Activated naive CD8-positive, alpha-beta T cell treated with anti-CD3 and anti-CD28 coated beads, Interleukin-2, amount 50 U/mL, for 16 hours (primary cell): ENCODE data around the gene FAM210B.
A peak's percentile ranks its signal among the peaks of the same experiment; 100 is the strongest.
"Not testable (repeated sequence)": the region's sequence is repeated elsewhere in the genome, so short reads cannot be mapped to it uniquely, and the experiment has no call there.

Experiments
- DNase-seq: peaks from one replicate; pipeline ENCODE4 v3.0.0-alpha.2; 2020; ENCODE audit warnings: low read depth, low spot score

Gene FAM210B

GRCh38 chr20:56358600-56359211 lies at the start of gene FAM210B:
Gene FAM210B, plus strand, starts transcription at chr20:56358974. Its CDS starts 32 bp downstream, at chr20:56359006.
- DNase-seq = peak; percentile 61

DNA sequence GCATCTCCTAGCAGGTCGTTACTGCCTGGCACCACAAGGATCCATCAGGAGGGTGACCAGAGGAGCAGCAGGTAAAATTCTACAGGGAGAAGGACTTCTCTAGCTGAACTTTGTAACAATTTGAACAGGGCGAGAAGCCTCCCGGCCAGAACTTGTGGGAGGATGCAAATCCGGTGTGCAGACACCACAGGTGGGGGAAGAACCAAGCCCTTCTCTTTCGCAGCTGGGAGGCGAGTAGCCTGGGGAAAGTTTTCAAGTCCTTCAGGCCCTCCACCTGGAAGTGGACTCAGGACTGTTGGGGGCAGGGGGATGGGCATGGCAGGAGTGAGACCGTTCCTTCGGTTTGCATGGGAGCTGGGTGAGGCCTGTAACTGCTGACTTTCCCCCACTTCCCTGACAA lies 42.7 kb upstream of the FAM210B start:
- DNase-seq = no peak

DNA sequence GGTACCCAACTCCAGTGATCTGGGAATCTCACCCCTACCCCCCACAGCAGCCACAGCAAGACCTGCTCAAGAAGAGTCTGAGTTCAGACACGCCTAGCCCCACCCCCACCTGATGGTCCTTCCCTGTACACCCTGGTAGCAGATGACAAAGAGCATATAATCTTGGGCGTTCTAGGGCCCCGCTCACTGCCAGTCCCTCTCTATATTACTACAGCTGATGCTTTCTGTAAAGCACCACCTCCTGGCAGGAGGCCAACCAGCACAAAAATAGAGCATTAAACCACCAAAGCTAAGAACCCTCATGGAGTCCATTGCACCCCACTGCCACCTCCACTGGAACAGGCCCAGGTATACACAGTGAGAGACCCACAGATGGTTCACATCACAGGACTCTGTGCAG lies 42.3 kb upstream of the FAM210B start:
- DNase-seq = no peak

DNA sequence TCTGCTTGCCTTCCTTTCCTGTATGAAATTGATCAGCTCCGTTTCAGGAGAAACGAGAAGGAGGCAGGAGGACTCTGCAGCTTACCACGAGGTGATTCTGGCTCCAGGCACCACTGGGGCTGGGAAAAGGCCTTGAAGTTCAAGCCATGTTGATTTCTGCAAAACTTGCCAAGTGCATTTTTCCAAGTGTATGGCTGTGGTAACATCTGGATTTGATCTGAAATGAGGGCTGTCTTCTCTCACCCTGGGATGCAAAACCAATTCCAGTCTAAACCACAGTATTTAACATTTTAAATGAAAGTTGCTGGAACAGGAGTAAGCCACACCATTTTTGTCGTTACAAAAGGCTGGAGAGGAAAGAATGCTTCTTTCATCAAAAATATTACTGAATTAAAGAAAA lies 36.1 kb upstream of the FAM210B start:
- DNase-seq = no peak

GRCh38 chr20:56323206-56323605 lies 35.6 kb upstream of the FAM210B start:
- DNase-seq = no peak

DNA sequence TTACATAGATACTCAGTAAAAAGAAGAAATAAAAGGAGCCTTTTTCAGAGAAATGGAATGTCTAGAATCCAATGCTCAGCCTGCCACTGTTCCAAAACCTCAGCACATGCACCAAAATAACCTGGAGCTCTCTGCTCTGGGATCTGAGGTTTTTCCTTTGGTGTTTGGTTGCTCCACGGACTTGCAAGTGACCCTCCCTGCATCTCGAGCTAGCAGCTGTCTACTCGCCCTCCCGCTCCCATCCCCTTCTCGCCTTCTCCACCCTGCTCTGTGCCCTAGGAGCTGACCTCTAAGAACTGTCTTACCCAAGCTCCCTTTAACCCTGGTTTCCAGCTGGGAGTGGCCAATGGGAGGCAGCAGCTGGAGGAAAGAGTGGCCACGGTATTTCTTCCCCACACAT lies 35.1 kb upstream of the FAM210B start:
- DNase-seq = no peak

- no peak for DNase-seq
These were observed 34.0 kb upstream of the FAM210B start for GRCh38 chr20:56324806-56325205.

GRCh38 chr20:56328861-56329260 lies 29.9 kb upstream of the FAM210B start:
- no peak for DNase-seq

DNA sequence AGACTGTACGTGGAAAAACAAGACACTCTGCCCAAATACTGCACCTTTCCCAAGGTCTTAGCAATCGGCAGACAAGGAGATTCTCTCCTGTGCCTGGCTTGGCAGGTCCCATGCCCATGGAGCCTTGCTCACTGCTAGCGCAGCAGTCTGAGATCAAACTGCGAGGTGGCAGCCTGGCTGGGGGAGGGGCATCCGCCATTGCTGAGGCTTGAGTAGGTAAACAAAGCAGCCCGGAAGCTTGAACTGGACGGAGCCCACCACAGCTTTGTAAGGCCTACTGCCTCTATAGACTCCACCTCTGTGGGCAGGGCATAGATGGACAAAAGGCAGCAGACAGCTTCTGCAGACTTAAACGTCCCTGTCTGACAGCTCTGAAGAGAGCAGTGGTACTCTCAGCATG lies 22.1 kb upstream of the FAM210B start:
- DNase-seq = not testable (repeated sequence)

DNA sequence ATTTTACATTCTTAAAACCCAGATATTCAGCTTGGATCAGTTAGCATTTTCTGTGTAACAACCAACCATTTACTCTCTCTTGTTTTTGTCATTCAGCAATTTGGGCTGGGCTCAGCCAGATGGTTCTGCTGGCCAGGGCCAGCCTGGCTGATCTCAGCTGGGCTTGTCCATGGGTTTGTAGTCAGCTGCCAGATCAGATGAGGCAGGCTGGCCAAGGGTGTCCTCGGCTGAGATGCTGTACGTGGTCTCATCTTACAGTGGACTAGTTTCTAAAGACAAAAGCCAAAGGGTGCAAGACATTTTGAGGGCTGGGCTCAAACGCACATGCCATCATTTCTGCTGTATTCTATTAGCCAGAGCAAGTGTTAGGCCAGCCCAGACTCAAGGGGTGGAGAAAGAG lies 16.0 kb upstream of the FAM210B start:
- DNase-seq = no peak

GRCh38 chr20:56343861-56344381 lies 14.9 kb upstream of the FAM210B start:
- no peak for DNase-seq

- no peak for DNase-seq
These were observed 12.9 kb upstream of the FAM210B start for GRCh38 chr20:56345911-56346310.

GRCh38 chr20:56347628-56348304 lies 11.0 kb upstream of the FAM210B start:
- no peak for DNase-seq

DNA sequence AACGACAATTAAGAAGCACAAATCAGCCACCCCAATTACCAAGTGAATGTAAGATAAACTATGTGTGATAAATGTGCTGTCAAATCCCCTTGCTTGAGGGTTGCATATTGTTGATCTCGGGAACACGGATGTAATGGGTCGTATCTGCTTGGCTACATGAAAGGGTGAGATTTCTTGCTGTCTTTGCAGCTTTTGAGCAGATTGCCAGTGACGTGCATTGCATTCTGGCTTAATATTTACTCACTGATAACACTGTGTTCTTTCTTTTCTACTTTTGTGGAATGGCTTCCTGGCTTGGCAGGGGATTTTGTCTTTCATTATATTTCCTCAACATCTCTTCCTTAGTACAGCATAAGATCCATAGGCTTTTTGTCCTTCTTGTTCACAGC lies 10.5 kb upstream of the FAM210B start:
- no peak for DNase-seq

DNA sequence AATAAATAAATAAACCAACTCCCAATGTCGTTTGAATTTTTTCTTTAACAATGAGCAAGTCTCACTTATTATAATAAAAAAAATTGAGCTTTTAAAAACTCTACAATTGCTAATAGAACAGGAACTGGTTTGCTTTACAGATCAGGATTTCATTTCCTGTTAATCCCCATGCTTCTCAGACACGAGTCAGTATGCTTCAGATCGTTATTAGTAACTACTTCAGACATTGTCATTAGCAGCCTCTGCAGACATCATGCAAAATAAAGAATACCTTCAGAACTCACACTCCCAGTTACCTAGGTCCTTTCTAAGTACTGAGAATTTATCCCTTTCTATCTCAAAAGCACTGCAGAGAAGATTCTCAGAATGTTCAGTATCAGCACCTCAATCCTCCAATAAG lies 10.0 kb upstream of the FAM210B start:
- no peak for DNase-seq

DNA sequence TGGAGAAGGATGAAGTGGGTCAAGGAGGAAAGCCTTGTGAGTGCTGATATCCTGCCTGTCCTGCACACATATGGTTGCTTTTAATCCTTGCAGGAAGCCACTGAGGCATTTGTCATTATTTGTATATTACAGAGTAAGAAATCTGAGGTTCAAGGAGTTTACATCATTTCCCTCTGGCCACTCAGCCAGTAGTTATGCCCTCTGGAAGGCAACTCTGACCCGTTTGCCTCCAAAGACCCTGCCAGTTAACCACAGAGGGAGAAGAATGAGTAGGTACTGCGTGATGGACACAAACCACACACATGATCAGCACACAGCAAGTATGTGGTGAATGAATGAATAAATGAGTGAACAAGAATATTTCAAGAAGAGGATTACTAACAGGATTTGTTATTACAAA lies 7.9 kb upstream of the FAM210B start:
- no peak for DNase-seq

DNA sequence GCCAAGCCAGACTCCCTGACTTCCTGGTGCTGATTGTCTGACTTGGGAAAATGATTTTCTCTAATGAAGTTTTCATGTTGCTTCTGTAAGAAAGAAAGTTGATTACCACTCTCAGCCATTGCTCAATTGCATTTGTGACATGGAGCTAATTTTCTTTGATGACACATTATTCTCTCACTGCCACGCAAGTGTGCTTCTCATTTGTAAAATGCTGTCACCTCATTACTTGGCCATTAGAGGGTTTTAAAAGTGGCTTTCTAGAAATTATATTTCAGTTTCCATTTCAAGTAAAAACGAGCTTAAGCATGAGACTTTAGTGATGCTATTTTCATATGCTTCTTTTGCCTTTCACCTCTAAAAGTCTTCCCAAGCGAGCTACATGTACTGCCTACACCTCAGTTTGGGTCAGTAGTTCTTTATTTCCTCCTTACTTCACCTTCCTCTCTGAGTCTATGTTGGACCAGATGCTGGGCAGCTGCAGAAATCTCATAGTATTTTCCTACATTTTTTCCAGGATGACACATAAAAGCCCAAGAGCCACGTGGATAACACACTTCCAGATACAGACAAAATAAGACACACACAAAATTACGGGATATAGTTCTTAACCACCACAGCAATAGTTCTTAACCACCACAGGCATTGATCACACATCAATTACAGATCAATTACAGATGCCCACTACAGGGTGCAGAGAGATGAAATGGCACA lies 6.3 kb upstream of the FAM210B start:
- DNase-seq = no peak

DNA sequence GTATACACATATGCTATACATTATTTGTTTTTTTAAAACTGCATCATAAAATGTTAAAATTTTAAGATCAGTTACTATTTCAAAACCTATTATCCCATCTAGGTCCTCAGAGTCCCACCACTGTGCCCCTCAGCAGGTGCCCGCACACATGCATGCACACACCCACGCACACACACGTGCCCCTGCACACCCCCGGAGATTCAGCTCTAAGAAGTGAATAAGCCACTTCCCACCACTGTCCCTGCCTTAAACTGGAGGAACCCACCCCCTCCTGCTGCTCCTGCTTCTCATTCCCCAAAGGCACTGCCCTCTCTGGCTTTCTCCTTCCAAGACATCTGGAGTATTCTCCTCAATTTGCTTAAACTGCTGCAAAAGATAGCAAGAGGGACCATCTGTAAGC lies 5.4 kb upstream of the FAM210B start:
- no peak for DNase-seq

- no peak for DNase-seq
These were observed 704 bp upstream of the FAM210B start for GRCh38 chr20:56358070-56358469.

- no peak for DNase-seq
These were observed 698 bp downstream of the FAM210B start for GRCh38 chr20:56359212-56360132.

GRCh38 chr20:56360133-56360907 lies 1.5 kb downstream of the FAM210B start:
- no peak for DNase-seq
